HFFc6 (cell line): ENCODE data around the gene FOSB. TPM values are rescaled to one million over a fixed set of nuclear protein-coding genes. Genes with fewer than 3 reads are reported as not detected.

Experiments used
- DNase-seq: peaks from one replicate; pipeline ENCODE4 v3.0.0-alpha.2; 2018
- H3K27ac Mint-ChIP-seq: 2 replicates; pipeline ENCODE4 v1.8.0; 2020; ENCODE audit warnings: mild to moderate bottlenecking, mixed read lengths
- H3K27me3 Mint-ChIP-seq: 2 replicates; pipeline ENCODE4 v1.8.0; 2021; ENCODE audit warnings: mild to moderate bottlenecking, moderate library complexity, mixed read lengths; ENCODE audit not compliant: insufficient read depth
- H3K36me3 Mint-ChIP-seq: 2 replicates; pipeline ENCODE4 v1.8.0; 2021; ENCODE audit warnings: low read depth, mixed read lengths
- H3K4me1 Mint-ChIP-seq: 2 replicates; pipeline ENCODE4 v1.8.0; 2020; ENCODE audit warnings: low read depth, mixed read lengths
- H3K4me3 Mint-ChIP-seq: 2 replicates; pipeline ENCODE4 v1.8.0; 2020; ENCODE audit warnings: mild to moderate bottlenecking, moderate library complexity, mixed read lengths
- H3K9me3 Mint-ChIP-seq: 2 replicates; pipeline ENCODE4 v1.8.0; 2020; ENCODE audit warnings: mild to moderate bottlenecking, mixed read lengths
- total RNA-seq, 6 experiments: library from RNA; stranded (reverse); fragmentation: NEBNext Ultra II Directional; extraction: Animal tissue kit (Norgen Biotek cat#: 25700); gene quantifications; 2 replicates in 1 of 6; 3 replicates in 5 of 6; pipeline ENCODE4 v1.2.3, GENCODE V29; 2021
- TF ChIP-seq, protein P1 (sequence below): fragments of 200-600 bp; sonication (generic); IDR thresholded peaks from 2 replicates; pipeline ENCODE4 v1.5.0; 2021; ENCODE audit warnings: antibody characterized with exemption, mild to moderate bottlenecking

The FOSB gene
- total RNA-seq, 6 experiments from 2014 or later, result 35.0 to 71.5 (median 62.9) TPM

DNA sequence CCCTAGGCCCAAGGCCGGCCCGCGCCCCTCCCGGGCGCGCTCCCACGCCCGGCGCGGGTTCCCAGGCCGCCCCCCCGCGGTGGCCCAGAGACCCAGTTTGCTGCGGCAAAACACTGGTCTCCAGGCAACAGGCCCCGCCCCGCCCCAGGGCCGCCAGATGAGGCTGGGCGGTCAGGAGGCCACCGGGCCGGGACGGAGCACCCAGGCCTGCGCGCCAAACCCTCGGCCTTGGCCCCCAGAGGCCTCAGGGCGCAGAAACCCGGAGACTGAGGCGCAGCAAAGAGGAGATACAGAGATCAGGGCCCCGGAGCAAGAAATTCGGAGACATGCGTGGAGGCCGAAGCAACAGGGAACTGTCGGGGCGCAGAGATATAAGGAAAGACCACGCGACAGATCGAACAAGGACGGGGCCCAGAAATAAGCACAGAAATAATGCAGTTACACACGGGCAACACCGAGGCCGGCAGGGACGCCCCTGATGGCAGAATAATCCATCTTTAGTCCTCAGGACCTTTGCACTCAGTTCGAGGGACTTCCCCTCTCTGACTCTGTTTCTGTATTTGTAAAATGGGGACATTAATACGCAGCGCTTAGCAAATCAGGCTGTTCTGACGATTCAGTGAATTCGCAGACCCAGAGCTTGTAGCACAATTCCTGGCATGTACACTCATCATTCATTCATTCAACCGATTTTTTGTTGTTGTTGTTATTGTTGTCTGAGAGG is 23.3 kb upstream of the FOSB start:
- Mint-ChIP-seq H3K36me3 (no peaks in the 10 kb centered on the region), H3K4me1 (peaks cover 66% of the 10 kb centered on the region), H3K9me3 (no peaks in the 10 kb centered on the region), H3K27me3 (peaks cover 8% of the 10 kb centered on the region), H3K4me3 (peak overlapping the region; percentile 91), H3K27ac (peak overlapping the region; percentile 100)
- DNase-seq, result peak; percentile 83
- TF ChIP-seq, protein P1, sequence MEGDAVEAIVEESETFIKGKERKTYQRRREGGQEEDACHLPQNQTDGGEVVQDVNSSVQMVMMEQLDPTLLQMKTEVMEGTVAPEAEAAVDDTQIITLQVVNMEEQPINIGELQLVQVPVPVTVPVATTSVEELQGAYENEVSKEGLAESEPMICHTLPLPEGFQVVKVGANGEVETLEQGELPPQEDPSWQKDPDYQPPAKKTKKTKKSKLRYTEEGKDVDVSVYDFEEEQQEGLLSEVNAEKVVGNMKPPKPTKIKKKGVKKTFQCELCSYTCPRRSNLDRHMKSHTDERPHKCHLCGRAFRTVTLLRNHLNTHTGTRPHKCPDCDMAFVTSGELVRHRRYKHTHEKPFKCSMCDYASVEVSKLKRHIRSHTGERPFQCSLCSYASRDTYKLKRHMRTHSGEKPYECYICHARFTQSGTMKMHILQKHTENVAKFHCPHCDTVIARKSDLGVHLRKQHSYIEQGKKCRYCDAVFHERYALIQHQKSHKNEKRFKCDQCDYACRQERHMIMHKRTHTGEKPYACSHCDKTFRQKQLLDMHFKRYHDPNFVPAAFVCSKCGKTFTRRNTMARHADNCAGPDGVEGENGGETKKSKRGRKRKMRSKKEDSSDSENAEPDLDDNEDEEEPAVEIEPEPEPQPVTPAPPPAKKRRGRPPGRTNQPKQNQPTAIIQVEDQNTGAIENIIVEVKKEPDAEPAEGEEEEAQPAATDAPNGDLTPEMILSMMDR, result no peak; the same call in 1 of the 2 replicates

DNA sequence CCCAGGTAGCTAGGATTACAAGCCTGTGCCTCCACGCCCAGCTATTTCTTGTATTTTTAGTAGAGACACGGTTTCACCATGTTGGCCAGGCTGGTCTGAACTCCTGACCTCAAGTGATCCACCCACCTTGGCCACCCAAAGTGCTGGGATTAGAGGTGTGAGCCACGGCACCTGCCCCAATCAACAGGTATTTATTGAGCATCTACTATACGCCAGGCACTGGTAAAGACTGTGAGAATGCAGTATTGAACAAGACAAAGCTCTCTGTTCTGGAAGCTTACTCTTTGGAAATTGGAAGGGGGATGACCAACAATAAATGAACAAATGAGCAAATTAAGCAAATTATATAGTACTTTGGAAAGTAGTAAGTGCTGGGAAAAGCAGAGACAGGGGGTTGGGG is 22.7 kb upstream of the FOSB start:
- peaks cover 68% of the 10 kb centered on the region for H3K4me1 Mint-ChIP-seq
- peak overlapping the region; percentile 100 for H3K27ac Mint-ChIP-seq
- peaks cover 8% of the 10 kb centered on the region for H3K27me3 Mint-ChIP-seq
- H3K36me3 Mint-ChIP-seq, result no peaks in the 10 kb centered on the region
- H3K4me3 Mint-ChIP-seq, result peak overlapping the region; percentile 91; the same call in 1 of the 2 replicates
- TF ChIP-seq, protein P1, result no peak
- H3K9me3 Mint-ChIP-seq, result no peaks in the 10 kb centered on the region
- DNase-seq, result no peak

DNA sequence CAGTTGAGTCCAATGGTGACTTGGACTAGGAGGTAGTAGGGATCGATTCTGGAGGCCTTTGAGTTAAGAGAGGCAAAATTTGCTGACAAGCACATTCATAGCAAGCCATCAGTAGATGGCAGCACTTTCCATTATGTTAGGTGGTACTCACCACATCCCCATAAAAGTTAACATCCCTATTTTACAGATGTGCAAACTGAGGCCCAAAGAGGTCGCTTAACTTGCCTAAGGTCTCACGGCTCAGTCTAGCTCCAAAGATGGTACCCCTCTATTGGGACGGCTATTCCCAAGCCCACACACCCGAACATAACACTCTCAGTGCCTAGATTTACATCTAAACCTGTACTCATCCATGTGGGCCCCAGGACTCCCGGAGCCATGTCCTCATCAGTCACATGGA is 21.5 kb upstream of the FOSB start:
- H3K27ac Mint-ChIP-seq, result peak overlapping the region; percentile 75
- H3K36me3 Mint-ChIP-seq, result no peaks in the 10 kb centered on the region
- H3K9me3 Mint-ChIP-seq, result no peaks in the 10 kb centered on the region
- TF ChIP-seq, protein P1, result peak; percentile 72
- DNase-seq, result no peak
- peaks cover 63% of the 10 kb centered on the region for H3K4me1 Mint-ChIP-seq
- H3K27me3 Mint-ChIP-seq, result peaks cover 11% of the 10 kb centered on the region
- H3K4me3 Mint-ChIP-seq, result no peak overlapping the region

DNA sequence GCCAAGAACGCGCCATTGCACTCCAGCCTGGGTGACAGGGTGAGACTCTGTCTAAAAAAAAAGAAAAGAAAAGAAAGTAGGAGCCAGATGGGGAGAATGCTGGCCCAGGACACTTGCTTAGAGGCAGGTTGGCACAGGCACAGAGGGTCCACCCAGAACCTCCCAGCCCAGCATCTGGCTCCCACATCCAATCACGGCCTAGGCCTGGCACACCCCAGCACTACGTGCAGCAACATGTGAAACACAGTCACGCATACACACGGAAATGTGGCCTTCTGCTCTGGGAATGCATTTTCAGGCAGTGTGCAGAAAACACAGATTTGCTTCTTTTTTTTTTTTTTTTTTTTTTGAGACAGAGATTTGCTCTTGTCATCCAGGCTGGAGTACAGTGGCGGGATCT is 20.9 kb upstream of the FOSB start:
- Mint-ChIP-seq H3K9me3 (no peaks in the 10 kb centered on the region), H3K4me3 (no peak overlapping the region), H3K27ac (no peak overlapping the region), H3K36me3 (no peaks in the 10 kb centered on the region), H3K27me3 (peaks cover 12% of the 10 kb centered on the region), H3K4me1 (peaks cover 69% of the 10 kb centered on the region)
- TF ChIP-seq, protein P1, result no peak
- no peak for DNase-seq

DNA sequence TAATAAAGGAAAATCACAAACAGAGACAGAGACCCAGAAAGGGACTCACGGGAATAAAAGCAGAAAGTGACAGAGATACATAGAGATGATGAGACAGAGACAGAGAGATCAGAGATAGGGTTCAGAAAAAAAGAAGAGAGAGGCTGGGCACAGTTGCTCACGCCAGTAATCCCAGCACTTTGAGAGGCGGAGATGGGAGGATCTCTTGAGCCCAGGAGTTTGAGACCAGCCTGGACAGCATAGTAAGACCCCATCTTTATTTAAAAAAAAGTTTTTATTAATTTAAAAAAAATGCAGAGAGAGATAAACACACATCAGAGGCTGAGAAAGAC is 19.4 kb upstream of the FOSB start:
- Mint-ChIP-seq H3K9me3 (no peaks in the 10 kb centered on the region), H3K36me3 (no peaks in the 10 kb centered on the region), H3K4me3 (no peak overlapping the region), H3K4me1 (peaks cover 62% of the 10 kb centered on the region), H3K27me3 (peaks cover 10% of the 10 kb centered on the region), H3K27ac (peak overlapping the region; percentile 50)
- TF ChIP-seq, protein P1, result no peak
- DNase-seq, result no peak
